SU-DHL-6 (cell line): ENCODE results near the gene EHBP1L1.

ENCODE experiments used
- H2AFZ ChIP-seq: fragments of 200-600 bp; sonication (generic); 2 replicates; pipeline ENCODE4 v1.6.1; 2014; ENCODE audit warnings: low read depth, mild to moderate bottlenecking, moderate library complexity, mixed read lengths, antibody characterized with exemption, low read length; ENCODE audit not compliant: severe bottlenecking
- H3F3A ChIP-seq: fragments of 200-600 bp; shearing (Covaris generic); 2 replicates; pipeline ENCODE4 v1.6.0; 2016; ENCODE audit warnings: antibody characterized with exemption, mild to moderate bottlenecking; ENCODE audit not compliant: insufficient read depth
- H3K27ac ChIP-seq: fragments of 200-600 bp; sonication (generic); 2 replicates; pipeline ENCODE4 v1.5.1; 2016; ENCODE audit warnings: low read depth, mild to moderate bottlenecking, low read length, moderate library complexity, mixed read lengths
- H3K27me3 ChIP-seq: fragments of 200-600 bp; sonication (generic), shearing (Covaris generic); 2 replicates; pipeline ENCODE4 v1.6.0; 2014; ENCODE audit warnings: mild to moderate bottlenecking, low read length
- H3K36me3 ChIP-seq: fragments of 200-600 bp; sonication (generic); 2 replicates; pipeline ENCODE4 v1.6.1; 2014; ENCODE audit warnings: mild to moderate bottlenecking, low read length, mixed read lengths
- H3K4me2 ChIP-seq: fragments of 300-600, 200-600 bp; shearing (Covaris generic), sonication (generic); 2 replicates; pipeline ENCODE4 v1.6.0; 2014; ENCODE audit warnings: low read length, low read depth, mild to moderate bottlenecking; ENCODE audit not compliant: poor library complexity, severe bottlenecking
- H3K4me3 ChIP-seq: fragments of 200-600 bp; sonication (generic); 2 replicates; pipeline ENCODE4 v1.5.1; 2014; ENCODE audit warnings: antibody characterized with exemption, low read length, mild to moderate bottlenecking, mixed read lengths; ENCODE audit not compliant: insufficient read depth, poor library complexity, severe bottlenecking
- H3K79me2 ChIP-seq: fragments of 200-600 bp; sonication (generic); 2 replicates; pipeline ENCODE4 v1.6.1; 2014; ENCODE audit warnings: mild to moderate bottlenecking, low read length, moderate library complexity; ENCODE audit not compliant: insufficient read depth
- H3K9ac ChIP-seq: fragments of 200-600 bp; sonication (generic); 2 replicates; pipeline ENCODE4 v1.7.0; 2014; ENCODE audit warnings: mild to moderate bottlenecking, low read length
- H3K9me2 ChIP-seq: fragments of 200-600 bp; sonication (generic); replicated peaks from 2 replicates; pipeline ENCODE4 v1.6.1; 2014; ENCODE audit warnings: low read length; ENCODE audit not compliant: insufficient read depth
- H3K9me3 ChIP-seq: fragments of 200-600 bp; sonication (generic); 2 replicates; pipeline ENCODE4 v1.6.1; 2014; ENCODE audit warnings: low read length, mixed read lengths; ENCODE audit not compliant: insufficient read depth
- H4K20me1 ChIP-seq: fragments of 200-600 bp; sonication (generic); 2 replicates; pipeline ENCODE4 v1.6.1; 2014; ENCODE audit warnings: low read depth, mild to moderate bottlenecking, antibody characterized with exemption, low read length, moderate library complexity, mixed read lengths
- EZH2phosphoT487 ChIP-seq: fragments of 200-600 bp; sonication (generic), shearing (Covaris generic); conservative IDR thresholded peaks from 2 replicates; pipeline ENCODE4 v1.6.1; 2018; ENCODE audit warnings: mild to moderate bottlenecking, antibody characterized with exemption, low read length, moderate library complexity, mixed read lengths
- TF ChIP-seq, protein P1 (sequence below): fragments of 200-600 bp; sonication (generic); IDR thresholded peaks from one replicate; pipeline ENCODE4 v1.5.1; 2017; ENCODE audit warnings: antibody characterized with exemption, mild to moderate bottlenecking, low read length, moderate library complexity; ENCODE audit not compliant: insufficient read depth, poor library complexity, severe bottlenecking

The EHBP1L1 gene

DNA sequence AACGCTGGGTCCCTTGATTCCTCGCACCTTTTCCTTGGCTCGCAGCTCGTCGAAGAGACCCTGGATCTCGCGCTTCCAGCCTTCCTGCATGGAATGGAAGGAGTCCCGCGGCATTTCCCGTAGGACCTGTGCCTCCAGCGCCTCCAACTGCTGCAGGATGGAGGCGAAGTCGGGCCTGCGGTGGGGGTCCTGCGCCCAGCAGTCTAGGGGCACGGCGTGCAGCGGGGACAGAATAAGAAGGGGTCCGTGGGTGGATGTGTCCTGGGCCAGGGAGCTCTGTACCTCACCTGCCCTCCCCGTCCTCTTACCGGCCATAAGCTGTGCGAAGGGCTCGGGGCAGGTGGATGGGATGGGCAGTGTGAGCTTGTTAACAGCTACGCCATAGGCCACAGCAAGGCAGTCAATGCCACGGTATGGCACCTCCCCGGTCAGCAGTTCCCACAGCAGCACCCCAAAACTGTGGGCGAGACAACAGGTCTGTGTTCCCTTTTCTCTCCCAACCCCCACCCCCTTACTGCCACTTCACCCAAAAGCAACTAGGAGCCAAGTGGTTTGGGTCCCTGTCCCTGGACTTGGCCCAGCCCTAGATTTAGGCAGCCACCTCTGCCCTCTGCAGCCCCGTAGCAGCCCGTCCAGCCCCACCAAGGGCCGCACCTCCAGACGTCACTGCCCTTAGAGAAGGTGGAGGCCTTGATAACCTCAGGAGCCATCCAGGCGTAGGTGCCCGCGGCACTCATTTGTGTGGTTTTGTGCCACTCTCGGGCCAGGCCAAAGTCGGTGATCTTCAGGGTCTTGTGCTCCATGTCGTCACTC lies 32.0 kb downstream of the EHBP1L1 start:
- Histone ChIP-seq H2AFZ (no peak overlapping the region), H3K4me3 (no peak overlapping the region), H3K9me3 (no peaks in the 10 kb centered on the region), H3F3A (no peaks in the 10 kb centered on the region), H3K4me2 (no peak overlapping the region), H3K79me2 (no peaks in the 10 kb centered on the region), H3K27me3 (no peaks in the 10 kb centered on the region), H3K36me3 (no peaks in the 10 kb centered on the region), H4K20me1 (no peaks in the 10 kb centered on the region), H3K9me2 (no peaks in the 10 kb centered on the region), H3K9ac (no peak overlapping the region), H3K27ac (no peak overlapping the region)
- no peak for TF ChIP-seq EZH2phosphoT487
- TF ChIP-seq, protein P1, sequence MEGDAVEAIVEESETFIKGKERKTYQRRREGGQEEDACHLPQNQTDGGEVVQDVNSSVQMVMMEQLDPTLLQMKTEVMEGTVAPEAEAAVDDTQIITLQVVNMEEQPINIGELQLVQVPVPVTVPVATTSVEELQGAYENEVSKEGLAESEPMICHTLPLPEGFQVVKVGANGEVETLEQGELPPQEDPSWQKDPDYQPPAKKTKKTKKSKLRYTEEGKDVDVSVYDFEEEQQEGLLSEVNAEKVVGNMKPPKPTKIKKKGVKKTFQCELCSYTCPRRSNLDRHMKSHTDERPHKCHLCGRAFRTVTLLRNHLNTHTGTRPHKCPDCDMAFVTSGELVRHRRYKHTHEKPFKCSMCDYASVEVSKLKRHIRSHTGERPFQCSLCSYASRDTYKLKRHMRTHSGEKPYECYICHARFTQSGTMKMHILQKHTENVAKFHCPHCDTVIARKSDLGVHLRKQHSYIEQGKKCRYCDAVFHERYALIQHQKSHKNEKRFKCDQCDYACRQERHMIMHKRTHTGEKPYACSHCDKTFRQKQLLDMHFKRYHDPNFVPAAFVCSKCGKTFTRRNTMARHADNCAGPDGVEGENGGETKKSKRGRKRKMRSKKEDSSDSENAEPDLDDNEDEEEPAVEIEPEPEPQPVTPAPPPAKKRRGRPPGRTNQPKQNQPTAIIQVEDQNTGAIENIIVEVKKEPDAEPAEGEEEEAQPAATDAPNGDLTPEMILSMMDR: no peak

DNA sequence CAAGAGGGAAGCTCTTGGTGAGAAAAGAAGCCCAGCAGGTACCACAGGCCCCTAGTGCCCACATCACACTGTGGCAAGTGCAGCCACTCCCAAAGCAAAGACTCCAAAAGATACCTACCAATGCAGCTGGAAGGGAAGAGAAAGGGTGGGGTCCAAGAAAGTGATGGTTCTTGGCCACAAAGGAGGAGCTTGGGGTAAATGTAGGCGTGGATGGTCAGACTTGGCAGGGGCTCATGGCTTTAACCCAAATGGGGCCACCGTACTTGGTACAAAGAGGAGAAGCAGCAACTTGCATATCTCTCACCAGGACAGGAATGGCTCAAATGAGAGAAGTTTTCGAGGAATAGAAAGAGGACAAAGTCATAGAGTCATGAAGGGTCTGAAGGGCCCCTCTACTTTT lies 33.4 kb downstream of the EHBP1L1 start:
- no peak overlapping the region for H3K27ac ChIP-seq
- H2AFZ ChIP-seq: no peak overlapping the region
- H3K9me2 ChIP-seq: no peaks in the 10 kb centered on the region
- no peaks in the 10 kb centered on the region for H3F3A ChIP-seq
- TF ChIP-seq EZH2phosphoT487: no peak
- TF ChIP-seq, protein P1: no peak
- no peaks in the 10 kb centered on the region for H3K36me3 ChIP-seq
- no peaks in the 10 kb centered on the region for H4K20me1 ChIP-seq
- no peaks in the 10 kb centered on the region for H3K27me3 ChIP-seq
- H3K9me3 ChIP-seq: no peaks in the 10 kb centered on the region
- no peak overlapping the region for H3K4me2 ChIP-seq
- H3K79me2 ChIP-seq: no peaks in the 10 kb centered on the region
- H3K4me3 ChIP-seq: no peak overlapping the region
- no peak overlapping the region for H3K9ac ChIP-seq

DNA sequence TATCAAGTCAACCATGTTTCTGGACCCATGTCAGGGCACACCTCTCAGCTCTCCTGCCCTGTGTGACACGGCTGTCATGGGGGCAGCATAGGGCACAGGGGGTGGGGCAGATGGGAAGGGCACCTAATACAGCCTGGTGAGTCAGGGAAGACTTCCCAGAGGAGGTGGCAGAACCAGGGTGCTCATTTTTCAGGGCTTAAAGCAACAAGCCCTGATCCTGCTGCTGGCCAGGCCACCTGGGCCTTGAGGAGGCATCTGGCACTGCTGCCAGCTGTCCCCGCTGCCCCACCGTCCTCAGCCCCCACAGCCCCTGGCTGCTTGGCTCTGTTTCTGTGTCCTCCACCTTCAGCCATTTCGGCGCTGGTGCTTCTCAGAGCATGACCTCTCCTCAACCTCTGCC lies 33.8 kb downstream of the EHBP1L1 start:
- TF ChIP-seq, protein P1: no peak
- TF ChIP-seq EZH2phosphoT487: no peak
- Histone ChIP-seq H3K27me3 (no peaks in the 10 kb centered on the region), H3K79me2 (peaks cover under 1% of the 10 kb centered on the region; the same call in 1 of the 2 replicates), H3K4me2 (no peak overlapping the region), H3K36me3 (no peaks in the 10 kb centered on the region), H3K27ac (no peak overlapping the region), H4K20me1 (no peaks in the 10 kb centered on the region), H3K9me3 (no peaks in the 10 kb centered on the region), H3K4me3 (no peak overlapping the region), H2AFZ (no peak overlapping the region), H3F3A (no peaks in the 10 kb centered on the region), H3K9ac (no peak overlapping the region), H3K9me2 (no peaks in the 10 kb centered on the region)
